AG04450 (cell line): ENCODE measurements around the gene ROMO1. TPM values are rescaled to one million over a fixed set of nuclear protein-coding genes. Genes with fewer than 3 reads are reported as not detected.

ENCODE experiments used
- CTCF ChIA-PET: fragments of 300-600, 350-600 bp; formaldehyde crosslinking; extraction: SDS; loops from one replicate; lab custom pipeline; 2022; ENCODE audit warnings: antibody characterized with exemption, inconsistent platforms; lab: Charles Lee
- POLR2A ChIA-PET: fragments of 350-600 bp; formaldehyde crosslinking; extraction: SDS; loops from one replicate; lab custom pipeline; 2021; ENCODE audit warnings: antibody characterized with exemption, inconsistent platforms; lab: Yijun Ruan, JAX
- DNase-seq: peaks from one replicate; pipeline ENCODE4 v3.0.0-alpha.2; 2011; ENCODE audit warnings: low read depth, low spot score
- H3K27ac ChIP-seq: one replicate; pipeline ENCODE4 v1.5.1; 2012; ENCODE audit warnings: low read depth, low read length, control low read depth
- H3K27me3 ChIP-seq: one replicate; pipeline ENCODE4 v1.6.0; 2012; ENCODE audit warnings: low read length; ENCODE audit not compliant: control insufficient read depth, insufficient read depth
- H3K4me3 ChIP-seq: 2 replicates; pipeline ENCODE4 v1.5.1; 2011; ENCODE audit warnings: mild to moderate bottlenecking, low read depth, low read length, control low read depth
- H3K9me3 ChIP-seq: 2 replicates; pipeline ENCODE4 v1.5.1; 2012; ENCODE audit warnings: low read length; ENCODE audit not compliant: control insufficient read depth, insufficient read depth
- CTCF ChIP-seq: IDR thresholded peaks from 2 replicates; pipeline ENCODE4 v1.5.1; 2011; ENCODE audit warnings: low read depth, low read length, control low read depth, inconsistent platforms
- polyA plus RNA-seq: library from polyadenylated mRNA; depleted of rRNA; stranded (reverse); fragments of >200 nt; gene quantifications from 2 replicates; pipeline ENCODE4 v1.2.3, GENCODE V29; 2011

ROMO1 gene
- polyA plus RNA-seq, 1 experiment = 177 TPM

GRCh38 chr20:35734374-35734773, 35.2 kb downstream of the ROMO1 start:
- no peak for TF ChIP-seq CTCF

GRCh38 chr20:35734777-35735649, 35.8 kb downstream of the ROMO1 start:
- H3K27me3 ChIP-seq = no peaks in the 10 kb centered on the region
- TF ChIP-seq CTCF = no peak
- no peak overlapping the region for H3K27ac ChIP-seq
- ChIA-PET CTCF (interaction anchor here (1.0 to 1.2 kb wide), 3 partner anchors 9 to 220 kb away, joined by 3 to 6 read pairs (median 4); partner anchors contain the start of gene SCAND1), POLR2A (interaction anchor here (1.0 to 1.3 kb wide), 2 partner anchors 24 to 36 kb away, joined by 3 to 4 read pairs; partner anchors contain the start of genes NFS1 and ROMO1)
- H3K4me3 ChIP-seq = no peak overlapping the region
- no peaks in the 10 kb centered on the region for H3K9me3 ChIP-seq
- no peak for DNase-seq

More at GRCh38 chr20:35734374-35734773, 35.2 kb downstream of the ROMO1 start:
- H3K27me3 ChIP-seq = no peaks in the 10 kb centered on the region
- H3K27ac ChIP-seq = no peak overlapping the region
- no peak for DNase-seq
- ChIA-PET CTCF (interaction anchor here (1.0 kb wide), 1 partner anchor 220 kb away, joined by 4 read pairs; the partner anchor contains the start of gene SCAND1), POLR2A (interaction anchor here (1.3 kb wide), 1 partner anchor 8 kb away, joined by 7 read pairs; the partner anchor contains the start of gene RBM39)
- H3K9me3 ChIP-seq = no peaks in the 10 kb centered on the region
- H3K4me3 ChIP-seq = no peak overlapping the region

DNA sequence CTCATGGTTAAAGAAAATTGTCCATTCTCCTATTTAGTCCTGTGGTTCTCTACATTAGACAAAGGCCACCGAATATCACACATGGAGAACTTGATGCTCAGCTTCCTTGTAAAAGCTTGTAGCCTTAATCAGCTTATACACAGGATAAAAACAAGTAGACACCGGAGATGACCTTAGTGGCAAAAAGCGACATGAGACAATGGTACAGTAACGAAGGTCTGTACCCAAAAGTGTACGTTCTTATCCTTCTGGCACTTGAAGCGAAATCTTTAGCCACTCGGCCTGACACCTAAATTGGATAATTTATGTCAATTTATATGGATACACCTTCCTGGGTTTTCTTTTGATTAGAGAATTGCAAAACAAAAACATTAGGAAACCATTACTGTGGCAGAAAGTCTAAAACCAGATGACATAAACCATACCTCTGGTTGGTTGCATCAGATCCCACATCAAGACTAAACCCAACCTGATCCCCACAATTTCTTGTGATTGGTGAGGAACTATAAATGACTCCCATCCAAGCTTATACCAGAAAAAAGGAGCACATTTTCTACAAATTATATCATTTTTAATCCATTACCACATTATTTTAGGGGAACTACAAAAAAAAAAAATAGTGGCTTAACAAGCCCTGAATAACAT, 36.7 kb downstream of the ROMO1 start:
- DNase-seq = no peak
- no peak overlapping the region for H3K27ac ChIP-seq
- H3K9me3 ChIP-seq = no peaks in the 10 kb centered on the region
- ChIA-PET CTCF (interaction anchor here (1.0 to 1.2 kb wide), 2 partner anchors 8 to 149 kb away, joined by 3 to 6 read pairs; no protein-coding TSS in a partner anchor), POLR2A (interaction anchor here (0.7 to 1.3 kb wide), 3 partner anchors 25 to 349 kb away, joined by 3 to 4 read pairs (median 3); partner anchors contain the start of genes NFS1 and ROMO1)
- TF ChIP-seq CTCF = no peak
- H3K27me3 ChIP-seq = no peaks in the 10 kb centered on the region
- no peak overlapping the region for H3K4me3 ChIP-seq

- H3K27me3 ChIP-seq = no peaks in the 10 kb centered on the region
- no peak for DNase-seq
- CTCF ChIA-PET = no interaction called here
- no peak for TF ChIP-seq CTCF
- H3K4me3 ChIP-seq = no peak overlapping the region
- H3K9me3 ChIP-seq = peaks cover 4% of the 10 kb centered on the region; the same call in 1 of the 2 replicates
- no peak overlapping the region for H3K27ac ChIP-seq
- POLR2A ChIA-PET = interaction anchor here (0.7 to 1.2 kb wide), 3 partner anchors 147 to 262 kb away, joined by 5 to 8 read pairs (median 5); no protein-coding TSS in a partner anchor
Measured at GRCh38 chr20:35737865-35738333, 38.7 kb downstream of the ROMO1 start.
